Caco-2 (cell line): Measurements from ENCODE around the gene CDC123. TPM values are rescaled to one million over a fixed set of nuclear protein-coding genes. Genes with fewer than 3 reads are reported as not detected.

Source experiments
- BruUV-seq: library from RNA; stranded (reverse); fragments of 400-500 nt; replicated peaks from 2 replicates; lab custom pipeline; 2021; lab: Mats Ljungman, UMichigan
- CTCF ChIA-PET: fragments of 300-600 bp; sonication (Branson Sonifier 250); formaldehyde crosslinking; loops from one replicate; lab custom pipeline; 2022; ENCODE audit warnings: antibody characterized with exemption; lab: Charles Lee
- POLR2A ChIA-PET: fragments of 300-600 bp; sonication (Branson Sonifier 250); formaldehyde crosslinking; loops from one replicate; lab custom pipeline; 2022; ENCODE audit warnings: antibody characterized with exemption; lab: Charles Lee
- DNase-seq, 2 experiments: peaks; one replicate each; pipeline versions ENCODE4 v3.0.0 to v3.0.0-alpha.2; 2020 to 2022
- H3K27me3 ChIP-seq: replicated peaks from 2 replicates; pipeline ENCODE4 v1.6.0; 2011; ENCODE audit warnings: low read length; ENCODE audit not compliant: control insufficient read depth, insufficient read depth
- H3K36me3 ChIP-seq: 2 replicates; pipeline ENCODE4 v1.5.1; 2011; ENCODE audit warnings: low read length; ENCODE audit not compliant: control insufficient read depth, insufficient read depth
- H3K4me1 ChIP-seq: fragments of 250-450 bp; sonication (Bioruptor Pico); 2 replicates; pipeline ENCODE4 v1.5.1; 2020; ENCODE audit warnings: mild to moderate bottlenecking
- H3K4me3 ChIP-seq: 2 replicates; pipeline ENCODE4 v1.5.1; 2011; ENCODE audit warnings: low read depth, mild to moderate bottlenecking, control low read depth, low read length
- H3K9me3 ChIP-seq: fragments of 250-450 bp; sonication (Bioruptor Pico); 2 replicates; pipeline ENCODE4 v1.5.1; 2020; ENCODE audit warnings: mild to moderate bottlenecking, moderate library complexity
- H3K27ac Mint-ChIP-seq: one replicate; pipeline ENCODE4 v1.8.0; 2022; ENCODE audit warnings: mixed read lengths; ENCODE audit not compliant: unreplicated experiment
- H3K27me3 Mint-ChIP-seq: one replicate; pipeline ENCODE4 v1.8.0; 2022; ENCODE audit warnings: mixed read lengths; ENCODE audit not compliant: insufficient read depth, unreplicated experiment
- H3K36me3 Mint-ChIP-seq: one replicate; pipeline ENCODE4 v1.8.0; 2022; ENCODE audit warnings: mild to moderate bottlenecking, mixed read lengths; ENCODE audit not compliant: insufficient read depth, unreplicated experiment
- H3K4me1 Mint-ChIP-seq: one replicate; pipeline ENCODE4 v1.8.0; 2022; ENCODE audit warnings: low read depth, mixed read lengths; ENCODE audit not compliant: unreplicated experiment
- H3K4me3 Mint-ChIP-seq: one replicate; pipeline ENCODE4 v1.8.0; 2022; ENCODE audit warnings: mild to moderate bottlenecking, moderate library complexity, mixed read lengths; ENCODE audit not compliant: unreplicated experiment
- H3K9me3 Mint-ChIP-seq: one replicate; pipeline ENCODE4 v1.8.0; 2022; ENCODE audit warnings: mixed read lengths; ENCODE audit not compliant: unreplicated experiment
- intact Hi-C: fragments of 100-400 bp; cut with micrococcal nuclease; formaldehyde crosslinking; loops from one replicate; pipeline ENCODE4 v1.10.0; 2022; ENCODE audit not compliant: unreplicated experiment
- total RNA-seq: library from RNA; stranded (reverse); gene quantifications from 2 replicates; pipeline ENCODE4 v1.2.3, GENCODE V29; 2022
- TF ChIP-seq, protein P1 (sequence below), 2 experiments: fragments of 200-600 bp in 1 of 2; IDR thresholded peaks; 1 replicate in 1 of 2; 2 replicates in 1 of 2; pipeline versions ENCODE4 v1.5.1 to v1.8.0; 2011 to 2022; ENCODE audit warnings: antibody characterized with exemption in 1 of 2, control low read depth in 1 of 2, inconsistent platforms in 1 of 2, low read depth in 1 of 2, low read length in 1 of 2, mild to moderate bottlenecking in 1 of 2, moderate library complexity in 1 of 2; ENCODE audit not compliant: insufficient read depth in 1 of 2, severe bottlenecking in 1 of 2, unreplicated experiment in 1 of 2

The CDC123 gene
- total RNA-seq, 1 experiment from 2014 or later: 190 TPM

GRCh38 chr10:12262278-12262981 lies 66.4 kb downstream of the CDC123 start:
- H3K4me3 Mint-ChIP-seq: no peak overlapping the region
- POLR2A ChIA-PET: no interaction called here
- no peaks in the 10 kb centered on the region for H3K27me3 Mint-ChIP-seq
- Histone ChIP-seq H3K9me3 (no peaks in the 10 kb centered on the region), H3K4me1 (peaks cover 13% of the 10 kb centered on the region), H3K36me3 (no peaks in the 10 kb centered on the region), H3K27me3 (no peaks in the 10 kb centered on the region), H3K4me3 (no peak overlapping the region)
- H3K4me1 Mint-ChIP-seq: peaks cover 13% of the 10 kb centered on the region
- BruUV-seq: no TSS peak
- no peaks in the 10 kb centered on the region for H3K9me3 Mint-ChIP-seq
- H3K36me3 Mint-ChIP-seq: peaks cover 6% of the 10 kb centered on the region
- CTCF ChIA-PET: interaction anchor here (0.6 to 0.8 kb wide), 3 partner anchors 86 to 861 kb away, joined by 3 to 4 read pairs (median 3); no protein-coding TSS in a partner anchor
- no peak for DNase-seq
- intact Hi-C loops: no loop called here
- no peak overlapping the region for H3K27ac Mint-ChIP-seq
- TF ChIP-seq, protein P1, sequence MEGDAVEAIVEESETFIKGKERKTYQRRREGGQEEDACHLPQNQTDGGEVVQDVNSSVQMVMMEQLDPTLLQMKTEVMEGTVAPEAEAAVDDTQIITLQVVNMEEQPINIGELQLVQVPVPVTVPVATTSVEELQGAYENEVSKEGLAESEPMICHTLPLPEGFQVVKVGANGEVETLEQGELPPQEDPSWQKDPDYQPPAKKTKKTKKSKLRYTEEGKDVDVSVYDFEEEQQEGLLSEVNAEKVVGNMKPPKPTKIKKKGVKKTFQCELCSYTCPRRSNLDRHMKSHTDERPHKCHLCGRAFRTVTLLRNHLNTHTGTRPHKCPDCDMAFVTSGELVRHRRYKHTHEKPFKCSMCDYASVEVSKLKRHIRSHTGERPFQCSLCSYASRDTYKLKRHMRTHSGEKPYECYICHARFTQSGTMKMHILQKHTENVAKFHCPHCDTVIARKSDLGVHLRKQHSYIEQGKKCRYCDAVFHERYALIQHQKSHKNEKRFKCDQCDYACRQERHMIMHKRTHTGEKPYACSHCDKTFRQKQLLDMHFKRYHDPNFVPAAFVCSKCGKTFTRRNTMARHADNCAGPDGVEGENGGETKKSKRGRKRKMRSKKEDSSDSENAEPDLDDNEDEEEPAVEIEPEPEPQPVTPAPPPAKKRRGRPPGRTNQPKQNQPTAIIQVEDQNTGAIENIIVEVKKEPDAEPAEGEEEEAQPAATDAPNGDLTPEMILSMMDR (IDR thresholded peaks at IDR 0.05; ENCODE audit: insufficient read depth in 1 of 2, low read depth in 1 of 2, low read length in 1 of 2, severe bottlenecking in 1 of 2, unreplicated experiment in 1 of 2): no peak

DNA sequence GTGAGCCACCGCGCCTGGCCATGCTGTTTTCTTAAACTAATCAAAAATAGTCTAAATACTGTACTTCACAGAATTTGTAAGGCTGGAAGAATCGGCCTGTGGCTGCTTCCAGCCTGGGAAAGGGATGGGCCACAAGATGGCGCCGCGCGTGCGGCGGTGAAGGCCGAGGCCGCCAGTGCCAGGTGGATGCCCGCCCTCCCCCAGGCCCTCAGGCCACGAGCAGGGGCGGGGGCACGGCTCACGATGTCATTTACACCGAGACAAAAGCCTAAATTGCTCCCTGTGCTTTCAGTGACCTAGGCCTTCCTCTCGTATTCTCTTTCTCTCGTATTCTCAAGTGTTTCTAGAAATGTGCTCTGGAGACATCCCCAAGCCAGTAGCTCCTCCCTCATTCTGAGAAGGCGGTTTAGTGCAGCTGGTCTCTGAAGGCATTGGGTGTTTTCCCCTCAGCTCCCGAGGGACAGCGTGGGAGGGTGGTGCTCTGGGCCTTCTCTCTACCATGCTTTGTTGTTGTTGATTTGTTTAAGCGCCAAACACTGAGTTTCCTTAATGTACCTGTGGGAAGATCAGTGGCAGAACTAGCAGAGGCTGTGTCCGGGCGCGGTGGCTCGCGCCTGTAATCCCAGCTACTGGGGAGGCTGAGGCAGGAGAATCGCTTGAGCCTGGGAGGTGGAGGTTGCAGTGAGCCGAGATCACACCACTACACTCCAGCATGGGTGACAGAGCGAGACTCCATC lies 68.4 kb downstream of the CDC123 start:
- H3K4me1 Mint-ChIP-seq: peaks cover 18% of the 10 kb centered on the region
- BruUV-seq: no TSS peak
- CTCF ChIA-PET: interaction anchor here (0.6 to 1.2 kb wide), 8 partner anchors 85 to 810 kb away, joined by 3 to 57 read pairs (median 4); partner anchors contain the start of gene CAMK1D
- no peaks in the 10 kb centered on the region for H3K27me3 Mint-ChIP-seq
- intact Hi-C loops: loop anchor here (1.0 to 2.0 kb wide), 7 partner anchors 86 to 810 kb away; no protein-coding TSS in a partner anchor
- H3K9me3 Mint-ChIP-seq: no peaks in the 10 kb centered on the region
- peaks cover 6% of the 10 kb centered on the region for H3K36me3 Mint-ChIP-seq
- H3K4me3 Mint-ChIP-seq: peak overlapping the region; percentile 73
- TF ChIP-seq, protein P1 (IDR thresholded peaks at IDR 0.05; ENCODE audit: insufficient read depth in 1 of 2, low read depth in 1 of 2, low read length in 1 of 2, severe bottlenecking in 1 of 2, unreplicated experiment in 1 of 2): peak; percentile 91 to 92
- H3K4me1 ChIP-seq: peaks cover 20% of the 10 kb centered on the region
- peak overlapping the region; percentile 39 for H3K4me3 ChIP-seq
- H3K36me3 ChIP-seq: no peaks in the 10 kb centered on the region
- no peaks in the 10 kb centered on the region for H3K27me3 ChIP-seq
- H3K9me3 ChIP-seq: no peaks in the 10 kb centered on the region
- POLR2A ChIA-PET: interaction anchor here (0.7 to 1.0 kb wide), 2 partner anchors 392 to 765 kb away, joined by 3 to 4 read pairs; no protein-coding TSS in a partner anchor
- DNase-seq: peak; percentile 82 to 91
- peak overlapping the region; percentile 48 for H3K27ac Mint-ChIP-seq

DNA sequence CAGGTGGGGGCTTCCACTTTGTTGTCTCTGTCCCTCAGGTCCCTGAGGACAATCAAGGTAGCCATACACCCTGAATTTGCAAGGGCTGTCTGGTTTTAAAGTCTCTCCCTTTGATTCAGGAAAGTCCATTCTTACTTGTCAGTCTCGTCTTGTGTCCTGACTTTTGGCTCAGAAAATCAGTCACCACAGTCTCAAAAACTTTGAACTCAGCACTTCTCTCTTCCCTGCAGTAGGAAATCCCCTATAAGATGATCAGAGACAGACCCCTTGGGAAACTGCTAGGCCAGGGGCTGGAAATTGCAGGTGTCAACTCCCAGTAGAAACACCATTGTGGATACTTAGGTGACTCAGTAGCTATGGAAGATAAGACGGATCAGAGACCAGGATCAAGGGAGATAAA lies 73.1 kb downstream of the CDC123 start:
- Mint-ChIP-seq H3K27ac (peak overlapping the region; percentile 62), H3K27me3 (no peaks in the 10 kb centered on the region)
- POLR2A ChIA-PET: interaction anchor here (0.8 kb wide), 1 partner anchor 73 kb away, joined by 3 read pairs; the partner anchor contains the start of gene NUDT5

More for the DNA sequence above, 73.1 kb downstream of the CDC123 start:
- TF ChIP-seq, protein P1 (IDR thresholded peaks at IDR 0.05; ENCODE audit: insufficient read depth in 1 of 2, low read depth in 1 of 2, low read length in 1 of 2, severe bottlenecking in 1 of 2, unreplicated experiment in 1 of 2): no peak
- H3K36me3 ChIP-seq: no peaks in the 10 kb centered on the region
- Mint-ChIP-seq H3K36me3 (peaks cover 6% of the 10 kb centered on the region), H3K9me3 (no peaks in the 10 kb centered on the region), H3K4me1 (peaks cover 26% of the 10 kb centered on the region), H3K4me3 (peak overlapping the region; percentile 24)
- no peak for DNase-seq
- no TSS peak for BruUV-seq
- H3K4me3 ChIP-seq: no peak overlapping the region
- intact Hi-C loops: no loop called here
- H3K27me3 ChIP-seq: no peaks in the 10 kb centered on the region
- CTCF ChIA-PET: no interaction called here
- H3K9me3 ChIP-seq: no peaks in the 10 kb centered on the region
- H3K4me1 ChIP-seq: peaks cover 28% of the 10 kb centered on the region
